Cerebellar cortex (tissue), 1 donor: Measurements from ENCODE around the gene LMTK2.

Experiments
- DNase-seq: peaks from one replicate; pipeline ENCODE4 v3.0.0-alpha.2; 2015; ENCODE audit warnings: low spot score

The LMTK2 gene

DNA sequence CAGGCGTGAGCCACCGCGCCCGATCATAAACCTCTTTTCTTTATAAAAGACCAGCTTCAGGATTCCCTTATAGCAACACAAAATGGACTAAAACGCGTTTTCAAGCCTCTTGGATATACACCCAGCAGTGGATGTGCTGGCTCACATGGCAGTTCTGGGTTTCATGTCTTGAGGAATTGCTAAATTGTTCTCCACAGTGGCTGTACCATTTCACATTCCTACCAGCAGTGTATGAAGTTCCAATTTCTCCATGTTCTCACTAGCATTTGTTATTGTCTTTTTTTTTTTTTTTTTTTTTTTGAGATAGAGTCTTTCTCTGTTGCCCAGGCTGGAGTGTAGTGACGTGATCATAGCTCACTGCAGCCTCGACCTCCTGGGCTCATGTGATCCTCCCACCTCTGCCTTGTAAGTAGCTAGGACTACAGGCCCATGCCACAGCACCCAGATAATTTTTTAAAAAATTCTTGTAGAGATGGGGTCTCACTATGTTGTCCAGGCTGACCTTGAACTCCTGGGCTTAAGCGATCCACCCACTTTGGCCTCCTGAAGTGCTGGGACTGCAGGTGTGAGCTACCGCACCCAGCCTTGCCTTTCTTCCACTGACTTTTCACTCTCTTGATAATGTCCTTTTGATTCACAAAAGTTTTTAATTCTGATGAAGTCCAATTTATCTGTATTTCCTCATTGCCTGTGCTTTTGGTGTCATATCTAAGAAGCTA lies 127.9 kb downstream of the LMTK2 start:
- DNase-seq = no peak

GRCh38 chr7:98235901-98236300 lies 129.2 kb downstream of the LMTK2 start:
- no peak for DNase-seq

GRCh38 chr7:98236355-98237185 lies 129.9 kb downstream of the LMTK2 start:
- no peak for DNase-seq

GRCh38 chr7:98238076-98238475 lies 131.4 kb downstream of the LMTK2 start:
- no peak for DNase-seq

DNA sequence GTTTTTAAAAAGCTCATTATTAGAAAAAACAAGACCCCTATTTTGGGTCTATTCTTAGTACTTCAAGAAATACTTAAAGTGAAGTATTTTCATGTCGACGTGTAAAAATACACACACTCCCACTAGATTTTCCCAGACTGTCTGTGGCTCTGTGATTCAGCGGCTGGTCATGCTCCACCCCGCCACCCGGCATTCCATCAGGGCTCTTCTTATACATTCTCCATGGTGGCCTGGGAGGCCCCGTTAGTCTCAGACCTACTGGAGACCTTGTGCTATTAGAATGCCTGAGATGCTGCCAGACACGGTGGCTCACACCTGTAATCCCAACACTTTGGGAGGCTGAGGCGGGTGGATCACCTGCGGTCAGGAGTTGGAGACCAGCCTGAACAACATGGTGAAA lies 132.3 kb downstream of the LMTK2 start:
- DNase-seq = no peak

- peak; percentile 30 for DNase-seq
These were observed 134.5 kb downstream of the LMTK2 start for GRCh38 chr7:98240961-98241673.

DNA sequence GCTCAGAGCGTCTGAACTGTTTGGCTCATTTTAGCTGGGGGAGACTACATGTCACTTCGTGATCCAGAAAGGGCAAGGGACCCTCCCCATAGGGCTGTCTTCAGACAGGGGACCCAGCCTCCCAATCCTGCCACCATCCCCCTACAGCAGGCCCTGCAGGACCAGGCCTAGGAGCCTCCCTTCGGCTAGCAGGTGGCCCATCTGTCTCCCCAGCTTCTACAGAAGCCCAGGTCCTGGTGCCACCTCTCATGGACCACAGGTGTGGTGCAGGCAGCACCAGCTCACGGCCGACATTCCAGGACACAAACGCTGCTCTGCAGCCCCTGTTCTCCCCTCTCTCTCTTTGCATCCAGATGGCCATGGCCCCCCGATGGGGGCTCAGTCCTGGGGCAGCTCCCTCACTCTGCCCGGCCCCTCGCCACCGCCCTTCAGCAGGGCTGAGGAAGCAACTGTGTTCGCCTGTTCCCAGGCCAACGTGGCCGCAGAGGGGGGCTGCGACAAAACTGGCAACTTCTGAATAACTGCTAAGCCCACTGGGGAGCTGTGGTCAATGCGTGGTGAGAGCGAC lies 135.1 kb downstream of the LMTK2 start:
- DNase-seq = no peak

- DNase-seq = no peak
These were observed 135.7 kb downstream of the LMTK2 start for GRCh38 chr7:98242342-98242741.

- DNase-seq = no peak
These were observed 136.3 kb downstream of the LMTK2 start for GRCh38 chr7:98242934-98243333.

- DNase-seq = no peak
These were observed 138.2 kb downstream of the LMTK2 start for GRCh38 chr7:98244871-98245270.

GRCh38 chr7:98248156-98248555 lies 141.5 kb downstream of the LMTK2 start:
- DNase-seq = no peak

DNA sequence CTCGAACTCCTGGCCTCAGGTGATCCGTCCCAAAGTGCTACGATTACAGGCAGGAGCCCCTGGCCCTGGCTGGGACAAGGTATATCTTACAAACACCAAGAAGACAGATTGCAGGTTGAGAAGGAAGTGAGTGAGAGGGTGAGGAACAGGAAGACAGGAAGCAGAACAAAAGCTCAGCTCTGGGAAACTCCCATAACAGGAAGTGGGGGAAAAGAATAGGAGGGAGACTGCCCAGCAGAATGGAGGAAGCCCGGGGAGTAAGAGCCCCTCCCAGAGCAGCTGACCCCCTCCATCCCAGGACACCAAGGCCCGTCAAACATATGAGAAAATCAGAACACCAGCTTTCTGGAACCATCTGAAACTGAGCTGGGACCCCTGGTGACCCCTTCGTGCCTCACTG lies 142.4 kb downstream of the LMTK2 start:
- DNase-seq = no peak

DNA sequence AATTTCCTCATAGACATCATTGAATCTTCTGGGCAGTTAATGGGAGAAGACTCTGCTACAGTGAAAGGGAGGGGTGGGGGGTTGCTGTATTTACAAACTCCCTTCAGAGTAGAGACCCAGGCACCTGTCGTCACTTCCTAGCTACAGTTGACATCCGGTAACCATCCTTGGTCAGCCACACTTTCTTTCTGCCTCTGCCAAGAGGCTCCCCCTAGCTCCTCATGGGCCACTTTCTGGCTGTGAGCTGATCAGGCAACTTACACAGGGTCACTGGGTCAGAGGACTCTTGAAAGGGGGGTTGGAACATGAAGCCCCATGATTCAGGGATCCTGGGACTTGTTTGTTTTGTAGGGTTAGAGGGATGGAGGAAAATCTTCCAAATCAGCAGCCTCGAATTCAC lies 144.1 kb downstream of the LMTK2 start:
- peak; percentile 14 for DNase-seq

GRCh38 chr7:98251231-98251600 lies 144.6 kb downstream of the LMTK2 start:
- no peak for DNase-seq

- DNase-seq = peak; percentile 91
These were observed 145.2 kb downstream of the LMTK2 start, which contains the start of gene TECPR1 for GRCh38 chr7:98251601-98252424. TECPR1 (minus strand) TSS chr7:98252232; CDS start chr7:98246146, 6,086 bp downstream.

DNA sequence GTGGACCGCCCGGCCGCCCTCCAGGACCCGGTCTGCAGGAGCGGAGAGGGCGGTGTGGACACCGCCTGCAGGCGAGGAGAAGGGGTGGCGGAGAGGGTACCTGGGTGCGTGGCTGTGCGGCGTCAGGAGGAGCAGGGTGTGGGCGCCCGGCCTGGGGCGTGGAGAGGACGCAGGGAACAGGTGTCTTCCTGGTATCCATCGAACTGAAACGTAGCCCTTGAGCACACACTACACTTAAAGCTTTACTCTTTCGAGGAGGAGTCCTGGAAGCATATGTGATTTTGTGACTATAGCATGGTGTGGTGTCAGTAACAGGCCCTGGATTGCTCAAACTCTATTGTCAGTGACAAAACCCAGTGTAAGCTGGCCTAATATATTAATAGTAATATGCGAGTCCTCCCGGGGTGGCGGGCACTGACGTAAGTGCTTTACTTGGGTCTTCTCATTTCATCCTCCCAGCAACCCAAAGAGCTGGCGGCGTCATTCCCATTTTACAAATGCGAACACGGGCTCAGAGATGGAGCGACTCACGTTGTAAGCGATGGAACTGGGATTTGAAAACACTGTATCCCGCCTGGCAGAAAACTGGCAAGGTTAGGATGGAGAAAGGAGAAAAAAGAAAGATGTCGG lies 145.9 kb downstream of the LMTK2 start:
- peak; percentile 27 for DNase-seq

DNA sequence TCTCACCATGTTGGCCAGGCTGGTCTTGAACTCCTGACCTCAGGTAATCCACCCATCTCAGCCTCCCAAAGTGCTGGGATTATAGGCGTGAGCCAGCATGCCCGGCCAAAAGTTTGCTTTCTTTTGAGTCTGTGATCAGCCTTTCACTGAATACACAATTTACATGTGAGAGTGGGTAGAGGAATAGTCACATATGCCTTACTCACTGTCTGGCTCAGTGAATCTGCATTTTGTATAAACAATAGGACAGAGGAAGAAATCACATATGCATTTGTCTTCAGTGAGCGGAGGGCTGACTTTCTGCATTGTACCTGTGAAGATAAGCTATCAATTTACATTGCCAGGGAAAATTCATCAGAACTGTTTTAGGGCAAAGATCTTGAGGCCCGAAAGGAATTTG lies 147.9 kb downstream of the LMTK2 start:
- no peak for DNase-seq

- no peak for DNase-seq
These were observed 148.4 kb downstream of the LMTK2 start for GRCh38 chr7:98254951-98255610.

DNA sequence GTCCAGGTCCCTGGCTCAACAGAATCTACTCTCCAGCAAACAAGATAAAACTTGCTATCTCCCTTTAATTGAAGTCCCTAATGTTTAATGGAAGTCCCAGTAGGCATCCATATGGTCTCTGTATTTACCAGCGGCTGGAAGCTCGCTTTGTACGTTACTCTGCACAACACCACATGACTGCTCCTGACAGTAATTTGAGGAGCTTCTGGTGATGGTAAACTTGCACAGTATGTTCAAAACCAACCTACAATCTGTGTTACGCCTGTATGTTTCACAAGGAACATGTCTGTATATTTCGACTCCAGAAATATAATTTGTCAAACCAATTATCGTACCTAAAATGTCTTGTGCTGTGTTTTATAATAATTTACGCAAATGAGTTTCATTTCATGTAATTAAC lies 149.8 kb downstream of the LMTK2 start:
- DNase-seq = no peak

- DNase-seq = no peak
These were observed 151.0 kb downstream of the LMTK2 start for GRCh38 chr7:98257701-98258100.
